ENCODE measurements around the gene IGDCC3.

The IGDCC3 gene

DNA sequence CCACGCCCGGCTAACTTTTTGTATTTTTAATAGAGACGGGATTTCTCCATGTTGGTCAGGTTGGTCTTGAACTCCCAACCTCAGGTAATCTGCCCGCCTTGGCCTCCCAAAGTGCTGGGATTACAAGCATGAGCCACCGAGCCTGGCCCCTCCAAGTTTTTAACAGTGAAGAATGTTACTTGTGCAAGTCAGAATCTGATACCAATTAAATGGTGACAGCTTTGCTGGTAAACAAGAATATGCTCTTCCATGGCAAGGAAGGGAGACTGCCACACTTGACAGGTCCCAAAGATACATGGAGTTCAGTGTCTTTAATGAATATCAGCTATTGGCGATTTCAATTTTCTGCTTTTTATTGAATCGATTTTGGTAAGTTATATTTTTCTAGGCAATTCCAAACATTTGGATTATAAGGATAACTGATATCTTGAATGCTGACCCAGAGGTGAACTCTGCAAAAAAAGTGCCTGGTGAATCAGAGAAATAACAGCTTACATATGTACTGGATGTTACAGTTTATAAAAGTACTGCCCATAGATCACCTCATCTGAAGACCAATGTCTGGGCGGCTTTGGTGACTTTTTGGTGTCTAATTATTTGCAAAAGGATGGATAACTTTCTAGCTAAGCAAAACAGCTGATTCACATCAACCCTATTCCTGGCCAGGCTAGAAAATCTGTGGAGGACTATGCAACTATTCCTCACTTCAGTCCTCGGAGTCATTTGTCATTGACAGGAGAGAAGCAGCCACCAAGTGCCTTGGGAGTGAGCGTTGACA lies 92.3 kb downstream of the IGDCC3 start:
- DNase-seq: no peak

DNA sequence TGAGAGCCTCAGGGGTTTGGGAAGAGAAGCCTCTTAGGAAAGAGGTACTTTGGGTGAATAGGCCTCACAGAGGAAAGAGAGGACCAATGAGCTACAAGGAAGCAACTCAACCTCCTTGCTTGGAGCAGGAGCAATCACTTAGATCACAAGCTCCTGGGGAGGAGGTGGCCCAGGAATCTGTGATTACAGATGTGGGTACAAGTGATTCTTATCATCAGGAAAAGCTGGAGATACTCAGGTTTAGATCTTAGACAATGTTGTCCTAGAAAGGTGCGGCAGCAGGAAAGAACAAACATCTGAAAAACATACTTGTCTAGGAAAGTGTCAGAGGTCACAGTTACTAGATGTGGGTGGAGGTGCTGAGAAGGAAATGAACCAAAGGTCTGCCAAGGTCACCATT lies 99.3 kb downstream of the IGDCC3 start:
- DNase-seq: no peak

Data from islet precursor cell (in vitro differentiated cells).